ENCODE measurements around the gene RAET1L. TPM values are rescaled to one million over a fixed set of nuclear protein-coding genes. Genes with fewer than 3 reads are reported as not detected.

RAET1L gene
- total and polyA plus RNA-seq, 11 donors: not detected

GRCh38 chr6:150070236-150070818 lies 45.0 kb upstream of the RAET1L start:
- H3K27ac ChIP-seq: no peak overlapping the region
- no peaks in the 10 kb centered on the region for H3K36me3 ChIP-seq
- peaks cover 0 to 13% (median 4%) of the 10 kb centered on the region in 12 donors for H3K4me1 ChIP-seq
- WGBS, 4 donors: 73 to 90% (median 87%) methylated on average over 3 of the region's 3 CpGs
- ATAC-seq: no peak
- TF ChIP-seq CTCF (IDR thresholded peaks at IDR 0.05) (no peak), POLR2A (IDR thresholded peaks at IDR 0.05) (no peak)
- DNase-seq: no peak
- no peak overlapping the region for H3K4me3 ChIP-seq
- H3K27me3 ChIP-seq: peaks cover 0 to 2% (median 0%) of the 10 kb centered on the region in 9 donors
- no peaks in the 10 kb centered on the region for H3K9me3 ChIP-seq
- intact Hi-C loops (cut with DNase I): loop anchor here in 1 of 10 donors (10.0 kb wide), 1 partner anchor 744 kb away; no protein-coding TSS in a partner anchor

GRCh38 chr6:150069706-150070105 lies 44.4 kb upstream of the RAET1L start:
- intact Hi-C loops (cut with DNase I): loop anchor here in 1 of 10 donors (10.0 kb wide), 1 partner anchor 745 kb away; no protein-coding TSS in a partner anchor
- H3K4me3 ChIP-seq: peak overlapping the region in 9 of 12 donors; percentile 61 to 80 (median 71)
- H3K9me3 ChIP-seq: no peaks in the 10 kb centered on the region
- H3K4me1 ChIP-seq: peaks cover 0 to 13% (median 4%) of the 10 kb centered on the region in 12 donors
- peaks cover 0 to 2% (median 0%) of the 10 kb centered on the region in 9 donors for H3K27me3 ChIP-seq
- DNase-seq: no peak
- no peak for ATAC-seq
- no peaks in the 10 kb centered on the region for H3K36me3 ChIP-seq
- TF ChIP-seq POLR2A (IDR thresholded peaks at IDR 0.05) (no peak), CTCF (IDR thresholded peaks at IDR 0.05) (no peak)
- H3K27ac ChIP-seq: no peak overlapping the region
- 81 to 90% (median 87%) methylated on average over 10 to 11 of the region's 11 CpGs for WGBS, 4 donors

GRCh38 chr6:150068720-150069648 lies 43.7 kb upstream of the RAET1L start, which contains the start of gene ULBP3:
Gene ULBP3 (minus strand): TSS chr6:150069121. CDS start chr6:150069066, 55 bp downstream.
- intact Hi-C loops (cut with DNase I): no loop called here
- ATAC-seq (peak; percentile 94 to 97 (median 96)), DNase-seq (peak; percentile 84 to 95 (median 87))
- Histone ChIP-seq H3K9me3 (no peaks in the 10 kb centered on the region), H3K27me3 (peaks cover 0 to 2% (median 0%) of the 10 kb centered on the region in 9 donors), H3K4me3 (peak within 1 kb of the TSS; percentile 18 to 80 (median 70)), H3K4me1 (peaks cover 0 to 13% (median 4%) of the 10 kb centered on the region in 12 donors), H3K27ac (peak within 1 kb of the TSS in 5 of 12 donors; percentile 9 to 57 (median 39)), H3K36me3 (no peaks in the 10 kb centered on the region)
- WGBS, 4 donors: 4 to 15% (median 6%) methylated on average over 39 to 72 of the region's 72 CpGs
- TF ChIP-seq CTCF (IDR thresholded peaks at IDR 0.05) (peak; percentile 21 to 71 (median 53)), POLR2A (IDR thresholded peaks at IDR 0.05) (peak in 1 of 2 donors; percentile 80)

- intact Hi-C loops (cut with DNase I): no loop called here
- ATAC-seq (peak in 1 of 4 donors; percentile 2), DNase-seq (no peak)
- TF ChIP-seq POLR2A (IDR thresholded peaks at IDR 0.05) (no peak), CTCF (IDR thresholded peaks at IDR 0.05) (no peak)
- no peaks in the 10 kb centered on the region for H3K9me3 ChIP-seq
- peaks cover 0 to 13% (median 4%) of the 10 kb centered on the region in 12 donors for H3K4me1 ChIP-seq
- no peaks in the 10 kb centered on the region for H3K36me3 ChIP-seq
- no peak overlapping the region for H3K27ac ChIP-seq
- H3K27me3 ChIP-seq: peaks cover 0 to 2% (median 0%) of the 10 kb centered on the region in 9 donors
- 33 to 69% (median 58%) methylated on average over 2 to 4 of the region's 4 CpGs for WGBS, 4 donors
- H3K4me3 ChIP-seq: peak overlapping the region; percentile 18 to 80 (median 70)
Measured at GRCh38 chr6:150068151-150068550, 42.8 kb upstream of the RAET1L start.
